Measurements from ENCODE around the gene LUM. TPM values are rescaled to one million over a fixed set of nuclear protein-coding genes. Genes with fewer than 3 reads are reported as not detected.
A peak's percentile ranks its signal among the peaks of the same experiment; 100 is the strongest.

LUM gene
- total RNA-seq, 3 donors from 2014 or later (not counting 1 experiment from before 2014, with no cell fraction given): not detected

GRCh38 chr12:91109148-91109564, 2.1 kb downstream of the LUM start:
- Mint-ChIP-seq H3K27ac (no peak overlapping the region), H3K4me3 (no peak overlapping the region), H3K4me1 (no peaks in the 10 kb centered on the region), H3K36me3 (no peaks in the 10 kb centered on the region), H3K9me3 (no peaks in the 10 kb centered on the region), H3K27me3 (ENCODE audit: low read depth in 2 of 2) (peaks cover 0 to 3% of the 10 kb centered on the region in 2 donors)
- Histone ChIP-seq H3K36me3 (ENCODE audit: control insufficient read depth, insufficient read depth, low read length) (no peaks in the 10 kb centered on the region), H3K4me3 (ENCODE audit: low read length) (no peak overlapping the region), H3K27ac (ENCODE audit: low read length) (no peak overlapping the region), H3K4me1 (ENCODE audit: control insufficient read depth, insufficient read depth, low read length) (no peaks in the 10 kb centered on the region), H3K27me3 (ENCODE audit: control insufficient read depth, insufficient read depth, low read length) (no peaks in the 10 kb centered on the region), H3K9me3 (ENCODE audit: control insufficient read depth, insufficient read depth, low read length) (no peaks in the 10 kb centered on the region)
- TF ChIP-seq, protein P1, sequence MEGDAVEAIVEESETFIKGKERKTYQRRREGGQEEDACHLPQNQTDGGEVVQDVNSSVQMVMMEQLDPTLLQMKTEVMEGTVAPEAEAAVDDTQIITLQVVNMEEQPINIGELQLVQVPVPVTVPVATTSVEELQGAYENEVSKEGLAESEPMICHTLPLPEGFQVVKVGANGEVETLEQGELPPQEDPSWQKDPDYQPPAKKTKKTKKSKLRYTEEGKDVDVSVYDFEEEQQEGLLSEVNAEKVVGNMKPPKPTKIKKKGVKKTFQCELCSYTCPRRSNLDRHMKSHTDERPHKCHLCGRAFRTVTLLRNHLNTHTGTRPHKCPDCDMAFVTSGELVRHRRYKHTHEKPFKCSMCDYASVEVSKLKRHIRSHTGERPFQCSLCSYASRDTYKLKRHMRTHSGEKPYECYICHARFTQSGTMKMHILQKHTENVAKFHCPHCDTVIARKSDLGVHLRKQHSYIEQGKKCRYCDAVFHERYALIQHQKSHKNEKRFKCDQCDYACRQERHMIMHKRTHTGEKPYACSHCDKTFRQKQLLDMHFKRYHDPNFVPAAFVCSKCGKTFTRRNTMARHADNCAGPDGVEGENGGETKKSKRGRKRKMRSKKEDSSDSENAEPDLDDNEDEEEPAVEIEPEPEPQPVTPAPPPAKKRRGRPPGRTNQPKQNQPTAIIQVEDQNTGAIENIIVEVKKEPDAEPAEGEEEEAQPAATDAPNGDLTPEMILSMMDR (IDR thresholded peaks at IDR 0.05): peak; percentile 46
- ATAC-seq (peak in 1 of 3 donors; percentile 43), DNase-seq (peak; percentile 20 to 23)
- intact Hi-C loops (cut with micrococcal nuclease): no loop called here
- 31% methylated on average over 6 of the region's 7 CpGs for WGBS (ENCODE audit: insufficient coverage)

DNA sequence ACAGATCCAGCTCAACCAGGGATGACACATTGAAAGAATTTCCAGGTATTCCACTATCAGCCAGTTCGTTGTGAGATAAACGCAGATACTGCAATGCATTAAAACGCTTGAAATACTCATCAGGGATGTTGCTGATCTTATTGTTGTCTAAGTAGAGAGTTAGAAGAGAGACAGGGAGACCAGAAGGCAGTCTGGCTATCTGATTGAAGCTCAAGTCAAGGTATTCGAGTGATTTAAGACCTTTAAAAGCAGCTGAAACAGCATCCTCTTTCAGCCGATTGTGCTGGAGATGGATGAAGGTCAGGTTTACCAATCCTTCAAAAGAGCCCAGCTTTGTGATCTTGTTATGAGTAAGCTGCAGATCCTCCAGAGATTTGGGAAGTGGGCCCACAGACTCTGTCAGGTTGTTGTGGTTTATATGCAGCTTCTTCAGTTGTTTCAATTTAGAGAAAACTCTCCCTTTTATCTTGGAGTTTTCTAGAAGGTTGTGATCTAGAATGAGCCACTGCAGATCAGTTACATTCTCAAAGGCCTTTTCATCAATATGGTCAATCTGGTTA, 3.0 kb downstream of the LUM start:
- Histone ChIP-seq H3K27me3 (ENCODE audit: control insufficient read depth, insufficient read depth, low read length) (no peaks in the 10 kb centered on the region), H3K4me3 (ENCODE audit: low read length) (no peak overlapping the region), H3K4me1 (ENCODE audit: control insufficient read depth, insufficient read depth, low read length) (no peaks in the 10 kb centered on the region), H3K9me3 (ENCODE audit: control insufficient read depth, insufficient read depth, low read length) (no peaks in the 10 kb centered on the region), H3K27ac (ENCODE audit: low read length) (no peak overlapping the region), H3K36me3 (ENCODE audit: control insufficient read depth, insufficient read depth, low read length) (no peaks in the 10 kb centered on the region)
- Mint-ChIP-seq H3K27me3 (ENCODE audit: low read depth in 2 of 2) (peaks cover 0 to 3% of the 10 kb centered on the region in 2 donors), H3K9me3 (no peaks in the 10 kb centered on the region), H3K4me1 (no peaks in the 10 kb centered on the region), H3K4me3 (no peak overlapping the region), H3K27ac (no peak overlapping the region), H3K36me3 (no peaks in the 10 kb centered on the region)
- TF ChIP-seq, protein P1 (IDR thresholded peaks at IDR 0.05): no peak
- DNase-seq (no peak), ATAC-seq (no peak)
- intact Hi-C loops (cut with micrococcal nuclease): no loop called here
- WGBS (ENCODE audit: insufficient coverage): 93% methylated on average over 5 of the region's 5 CpGs

DNA sequence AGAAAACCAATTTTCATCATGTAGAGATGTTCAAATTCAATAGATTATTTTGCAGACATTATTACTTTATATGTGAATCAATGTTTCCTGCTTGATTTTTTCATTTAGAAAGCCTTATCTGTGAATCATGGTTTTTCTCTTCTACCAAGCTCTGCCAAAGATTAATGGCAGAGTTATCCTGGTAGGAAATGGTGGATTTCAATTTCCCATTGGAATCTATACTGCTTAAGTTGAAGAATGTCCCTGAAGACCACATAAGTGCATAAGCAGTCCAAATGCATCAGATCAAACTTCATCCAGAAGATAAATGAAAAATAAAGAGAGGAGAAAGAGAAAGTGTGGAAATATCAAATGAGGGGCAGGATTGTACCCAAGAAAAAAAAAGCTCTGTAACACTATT, 5.0 kb downstream of the LUM start:
- intact Hi-C loops (cut with micrococcal nuclease): no loop called here
- TF ChIP-seq, protein P1 (IDR thresholded peaks at IDR 0.05): no peak
- peaks cover 0 to 3% of the 10 kb centered on the region in 2 donors for H3K27me3 Mint-ChIP-seq (ENCODE audit: low read depth in 2 of 2)

DNA sequence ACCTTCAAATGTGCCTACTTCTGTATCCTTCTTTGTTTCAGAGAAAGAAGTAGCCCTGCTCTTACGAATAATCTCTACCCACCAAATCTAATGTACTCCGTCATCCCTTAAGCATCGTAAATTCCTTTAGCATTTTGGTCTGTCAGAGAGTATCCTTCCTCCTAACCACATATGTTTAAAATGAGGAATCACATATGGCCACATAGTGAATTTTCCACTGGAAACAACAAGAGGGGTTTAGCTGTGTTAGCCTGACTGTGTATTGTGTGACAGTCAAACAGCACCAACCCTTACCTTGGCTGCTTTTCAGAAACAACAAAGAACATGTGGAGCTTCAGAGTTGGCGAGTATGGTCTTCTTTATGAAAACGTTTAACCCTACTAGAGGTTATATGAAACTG, 5.5 kb downstream of the LUM start:
- Mint-ChIP-seq H3K9me3 (no peaks in the 10 kb centered on the region), H3K4me3 (no peak overlapping the region), H3K27ac (no peak overlapping the region), H3K36me3 (no peaks in the 10 kb centered on the region), H3K27me3 (ENCODE audit: low read depth in 2 of 2) (peaks cover 0 to 3% of the 10 kb centered on the region in 2 donors), H3K4me1 (no peaks in the 10 kb centered on the region)
- WGBS (ENCODE audit: insufficient coverage): 67% methylated on average over 3 of the region's 5 CpGs
- Histone ChIP-seq H3K9me3 (ENCODE audit: control insufficient read depth, insufficient read depth, low read length) (no peaks in the 10 kb centered on the region), H3K36me3 (ENCODE audit: control insufficient read depth, insufficient read depth, low read length) (no peaks in the 10 kb centered on the region), H3K27me3 (ENCODE audit: control insufficient read depth, insufficient read depth, low read length) (no peaks in the 10 kb centered on the region), H3K27ac (ENCODE audit: low read length) (no peak overlapping the region), H3K4me1 (ENCODE audit: control insufficient read depth, insufficient read depth, low read length) (no peaks in the 10 kb centered on the region), H3K4me3 (ENCODE audit: low read length) (no peak overlapping the region)
- intact Hi-C loops (cut with micrococcal nuclease): no loop called here
- ATAC-seq (no peak), DNase-seq (no peak)
- TF ChIP-seq, protein P1 (IDR thresholded peaks at IDR 0.05): no peak

More for the DNA sequence above, 5.0 kb downstream of the LUM start:
- Histone ChIP-seq H3K27me3 (ENCODE audit: control insufficient read depth, insufficient read depth, low read length) (no peaks in the 10 kb centered on the region), H3K4me3 (ENCODE audit: low read length) (no peak overlapping the region), H3K9me3 (ENCODE audit: control insufficient read depth, insufficient read depth, low read length) (no peaks in the 10 kb centered on the region), H3K27ac (ENCODE audit: low read length) (no peak overlapping the region), H3K4me1 (ENCODE audit: control insufficient read depth, insufficient read depth, low read length) (no peaks in the 10 kb centered on the region), H3K36me3 (ENCODE audit: control insufficient read depth, insufficient read depth, low read length) (no peaks in the 10 kb centered on the region)
- Mint-ChIP-seq H3K27ac (no peak overlapping the region), H3K4me3 (no peak overlapping the region), H3K4me1 (no peaks in the 10 kb centered on the region), H3K9me3 (no peaks in the 10 kb centered on the region), H3K36me3 (no peaks in the 10 kb centered on the region)
- no peak for ATAC-seq
- no peak for DNase-seq
